ENCODE measurements around the gene CEP170B.
A peak's percentile ranks its signal among the peaks of the same experiment; 100 is the strongest.

The CEP170B gene

GRCh38 chr14:104868811-104869572, 3.9 kb downstream of the CEP170B start:
- no peak overlapping the region for H3K4me3 ChIP-seq (ENCODE audit: low read depth, low read length)
- no peak for DNase-seq (ENCODE audit: low read depth)
- TF ChIP-seq CTCF (IDR thresholded peaks at IDR 0.05; ENCODE audit: low read depth, low read length, missing control alignments), result no peak

- DNase-seq (ENCODE audit: low read depth), result no peak
- no peak for TF ChIP-seq CTCF (IDR thresholded peaks at IDR 0.05; ENCODE audit: low read depth, low read length, missing control alignments)
- no peak overlapping the region for H3K4me3 ChIP-seq (ENCODE audit: low read depth, low read length)
Observed at GRCh38 chr14:104869669-104870367, 4.8 kb downstream of the CEP170B start.

GRCh38 chr14:104870368-104871144, 5.5 kb downstream of the CEP170B start:
- peak; percentile 50 for TF ChIP-seq CTCF (IDR thresholded peaks at IDR 0.05; ENCODE audit: low read depth, low read length, missing control alignments)
- H3K4me3 ChIP-seq (ENCODE audit: low read depth, low read length), result no peak overlapping the region
- DNase-seq (ENCODE audit: low read depth), result no peak

- H3K4me3 ChIP-seq (ENCODE audit: low read depth, low read length), result no peak overlapping the region
- no peak for TF ChIP-seq CTCF (IDR thresholded peaks at IDR 0.05; ENCODE audit: low read depth, low read length, missing control alignments)
- no peak for DNase-seq (ENCODE audit: low read depth)
Observed at GRCh38 chr14:104871145-104871655, 6.1 kb downstream of the CEP170B start.

GRCh38 chr14:104871656-104872468, 6.8 kb downstream of the CEP170B start:
- no peak overlapping the region for H3K4me3 ChIP-seq (ENCODE audit: low read depth, low read length)
- DNase-seq (ENCODE audit: low read depth), result no peak
- no peak for TF ChIP-seq CTCF (IDR thresholded peaks at IDR 0.05; ENCODE audit: low read depth, low read length, missing control alignments)

Measured in GM12864 (cell line).